ENCODE results near the gene KIF6. TPM values are rescaled to one million over a fixed set of nuclear protein-coding genes. Genes with fewer than 3 reads are reported as not detected.

KIF6 gene
- total RNA-seq, 1 experiment from 2014 or later: not detected

DNA sequence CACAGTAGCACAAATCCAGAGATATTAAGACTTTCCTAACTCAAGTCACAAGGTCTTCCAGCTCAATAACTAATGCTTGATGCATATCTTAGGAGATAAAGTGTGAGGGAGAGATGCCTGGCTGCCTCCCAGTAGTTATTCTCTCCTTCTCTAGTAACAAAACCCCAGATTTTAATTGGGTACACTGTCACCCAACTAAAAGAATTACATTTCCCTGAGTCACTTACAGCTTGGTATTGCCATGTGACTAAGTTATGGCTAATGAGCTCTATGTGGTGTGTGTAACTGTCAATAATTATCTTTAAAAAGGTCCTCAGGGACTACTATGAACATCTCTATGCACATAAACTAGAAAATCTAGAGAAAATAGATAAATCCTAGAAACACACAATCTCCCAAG is 32.0 kb downstream of the KIF6 start:
- Histone ChIP-seq H3K27ac (ENCODE audit: low read length) (no peak overlapping the region), H3K9me3 (ENCODE audit: control insufficient read depth, insufficient read depth, low read depth, low read length) (no peaks in the 10 kb centered on the region), H3K27me3 (ENCODE audit: control insufficient read depth, insufficient read depth, low read length) (no peaks in the 10 kb centered on the region), H3K4me3 (ENCODE audit: low read depth in 2 of 2, low read length in 2 of 2) (no peak overlapping the region), H3K4me1 (ENCODE audit: control insufficient read depth, insufficient read depth, low read length) (no peaks in the 10 kb centered on the region), H3K36me3 (ENCODE audit: control insufficient read depth, insufficient read depth, low read length) (no peaks in the 10 kb centered on the region)
- TF ChIP-seq, protein P1, sequence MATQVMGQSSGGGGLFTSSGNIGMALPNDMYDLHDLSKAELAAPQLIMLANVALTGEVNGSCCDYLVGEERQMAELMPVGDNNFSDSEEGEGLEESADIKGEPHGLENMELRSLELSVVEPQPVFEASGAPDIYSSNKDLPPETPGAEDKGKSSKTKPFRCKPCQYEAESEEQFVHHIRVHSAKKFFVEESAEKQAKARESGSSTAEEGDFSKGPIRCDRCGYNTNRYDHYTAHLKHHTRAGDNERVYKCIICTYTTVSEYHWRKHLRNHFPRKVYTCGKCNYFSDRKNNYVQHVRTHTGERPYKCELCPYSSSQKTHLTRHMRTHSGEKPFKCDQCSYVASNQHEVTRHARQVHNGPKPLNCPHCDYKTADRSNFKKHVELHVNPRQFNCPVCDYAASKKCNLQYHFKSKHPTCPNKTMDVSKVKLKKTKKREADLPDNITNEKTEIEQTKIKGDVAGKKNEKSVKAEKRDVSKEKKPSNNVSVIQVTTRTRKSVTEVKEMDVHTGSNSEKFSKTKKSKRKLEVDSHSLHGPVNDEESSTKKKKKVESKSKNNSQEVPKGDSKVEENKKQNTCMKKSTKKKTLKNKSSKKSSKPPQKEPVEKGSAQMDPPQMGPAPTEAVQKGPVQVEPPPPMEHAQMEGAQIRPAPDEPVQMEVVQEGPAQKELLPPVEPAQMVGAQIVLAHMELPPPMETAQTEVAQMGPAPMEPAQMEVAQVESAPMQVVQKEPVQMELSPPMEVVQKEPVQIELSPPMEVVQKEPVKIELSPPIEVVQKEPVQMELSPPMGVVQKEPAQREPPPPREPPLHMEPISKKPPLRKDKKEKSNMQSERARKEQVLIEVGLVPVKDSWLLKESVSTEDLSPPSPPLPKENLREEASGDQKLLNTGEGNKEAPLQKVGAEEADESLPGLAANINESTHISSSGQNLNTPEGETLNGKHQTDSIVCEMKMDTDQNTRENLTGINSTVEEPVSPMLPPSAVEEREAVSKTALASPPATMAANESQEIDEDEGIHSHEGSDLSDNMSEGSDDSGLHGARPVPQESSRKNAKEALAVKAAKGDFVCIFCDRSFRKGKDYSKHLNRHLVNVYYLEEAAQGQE (IDR thresholded peaks at IDR 0.05; ENCODE audit: insufficient read depth in 1 of 2, low read depth in 2 of 2, low read length in 1 of 2): no peak
- TF ChIP-seq, protein P2, sequence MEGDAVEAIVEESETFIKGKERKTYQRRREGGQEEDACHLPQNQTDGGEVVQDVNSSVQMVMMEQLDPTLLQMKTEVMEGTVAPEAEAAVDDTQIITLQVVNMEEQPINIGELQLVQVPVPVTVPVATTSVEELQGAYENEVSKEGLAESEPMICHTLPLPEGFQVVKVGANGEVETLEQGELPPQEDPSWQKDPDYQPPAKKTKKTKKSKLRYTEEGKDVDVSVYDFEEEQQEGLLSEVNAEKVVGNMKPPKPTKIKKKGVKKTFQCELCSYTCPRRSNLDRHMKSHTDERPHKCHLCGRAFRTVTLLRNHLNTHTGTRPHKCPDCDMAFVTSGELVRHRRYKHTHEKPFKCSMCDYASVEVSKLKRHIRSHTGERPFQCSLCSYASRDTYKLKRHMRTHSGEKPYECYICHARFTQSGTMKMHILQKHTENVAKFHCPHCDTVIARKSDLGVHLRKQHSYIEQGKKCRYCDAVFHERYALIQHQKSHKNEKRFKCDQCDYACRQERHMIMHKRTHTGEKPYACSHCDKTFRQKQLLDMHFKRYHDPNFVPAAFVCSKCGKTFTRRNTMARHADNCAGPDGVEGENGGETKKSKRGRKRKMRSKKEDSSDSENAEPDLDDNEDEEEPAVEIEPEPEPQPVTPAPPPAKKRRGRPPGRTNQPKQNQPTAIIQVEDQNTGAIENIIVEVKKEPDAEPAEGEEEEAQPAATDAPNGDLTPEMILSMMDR (IDR thresholded peaks at IDR 0.05): no peak
- no peak for TF ChIP-seq POLR2AphosphoS5 (IDR thresholded peaks at IDR 0.05; ENCODE audit: low read depth, low read length)
- TF ChIP-seq SIN3A (IDR thresholded peaks at IDR 0.05; ENCODE audit: borderline replicate concordance, insufficient read depth, low read depth, low read length): no peak
- no peak for TF ChIP-seq TCF7L2 (IDR thresholded peaks at IDR 0.05; ENCODE audit: low read depth, low read length)
- CTCF ChIA-PET: no interaction called here
- intact Hi-C loops (cut with micrococcal nuclease; ENCODE audit: unreplicated experiment) (no loop called here), in situ Hi-C loops (cut with HindIII; ENCODE audit: low pct_unique_long_range_greater_than_20kb, low sequenced_read_pairs) (no loop called here)
- BruUV-seq (replicated peaks): no TSS peak
- POLR2A ChIA-PET: no interaction called here
- ATAC-seq (no peak), DNase-seq (ENCODE audit: low read depth, low spot score) (no peak)

DNA sequence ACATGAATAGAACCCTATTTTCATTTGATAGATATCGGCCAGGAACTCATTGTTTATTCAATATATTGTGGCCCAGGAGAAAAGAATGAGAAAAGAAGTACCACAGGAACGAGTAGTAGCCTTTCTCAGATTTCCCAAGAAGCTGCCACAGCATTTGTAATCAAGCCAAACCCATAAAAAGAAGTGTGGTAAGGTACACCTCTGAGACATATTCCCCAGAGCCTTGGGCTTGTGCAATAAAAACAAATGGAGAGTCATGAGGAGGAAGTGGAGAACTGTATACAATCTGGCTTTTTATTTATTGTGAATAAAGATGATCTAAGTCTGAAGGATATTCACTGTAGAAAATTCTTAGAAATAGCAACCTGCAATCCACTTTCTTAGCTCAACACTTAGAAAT is 36.7 kb downstream of the KIF6 start:
- ChIA-PET CTCF (no interaction called here), POLR2A (no interaction called here)
- ATAC-seq: no peak
- intact Hi-C loops (cut with micrococcal nuclease; ENCODE audit: unreplicated experiment): no loop called here
- H3K9me3 ChIP-seq (ENCODE audit: control insufficient read depth, insufficient read depth, low read depth, low read length): no peaks in the 10 kb centered on the region
- no peaks in the 10 kb centered on the region for H3K36me3 ChIP-seq (ENCODE audit: control insufficient read depth, insufficient read depth, low read length)
- no TSS peak for BruUV-seq (replicated peaks)
- no peak overlapping the region for H3K27ac ChIP-seq (ENCODE audit: low read length)
- TF ChIP-seq SIN3A (IDR thresholded peaks at IDR 0.05; ENCODE audit: borderline replicate concordance, insufficient read depth, low read depth, low read length) (no peak), POLR2AphosphoS5 (IDR thresholded peaks at IDR 0.05; ENCODE audit: low read depth, low read length) (no peak), TCF7L2 (IDR thresholded peaks at IDR 0.05; ENCODE audit: low read depth, low read length) (no peak)
- TF ChIP-seq, protein P1 (IDR thresholded peaks at IDR 0.05; ENCODE audit: insufficient read depth in 1 of 2, low read depth in 2 of 2, low read length in 1 of 2): no peak
- TF ChIP-seq, protein P2 (IDR thresholded peaks at IDR 0.05): no peak
- H3K4me3 ChIP-seq (ENCODE audit: low read depth in 2 of 2, low read length in 2 of 2): no peak overlapping the region
- H3K27me3 ChIP-seq (ENCODE audit: control insufficient read depth, insufficient read depth, low read length): no peaks in the 10 kb centered on the region
- no peak for DNase-seq (ENCODE audit: low read depth, low spot score)
- in situ Hi-C loops (cut with HindIII; ENCODE audit: low pct_unique_long_range_greater_than_20kb, low sequenced_read_pairs): no loop called here
- no peaks in the 10 kb centered on the region for H3K4me1 ChIP-seq (ENCODE audit: control insufficient read depth, insufficient read depth, low read length)

Measured in Panc1 (cell line).